MM.1S (cell line): ENCODE measurements around the gene HECW1.

Experiments used
- CTCF ChIP-seq: fragments of 300-600 bp; sonication (generic); IDR thresholded peaks from 2 replicates; pipeline ENCODE4 v1.5.1; 2016; ENCODE audit warnings: antibody characterized with exemption, low read length, mixed read lengths
- EZH2 ChIP-seq: fragments of 300-600 bp; sonication (generic); optimal IDR thresholded peaks from 2 replicates; pipeline ENCODE3; 2017; ENCODE audit warnings: low read depth, mild to moderate bottlenecking, antibody characterized with exemption, low read length, mixed read lengths

GRCh38 chr7:43467846-43468245 is 355.4 kb downstream of the HECW1 start:
- TF ChIP-seq CTCF (no peak), EZH2 (no peak)
